B cell (primary cell): ENCODE data around the gene PLPPR2. TPM values are rescaled to one million over a fixed set of nuclear protein-coding genes. Genes with fewer than 3 reads are reported as not detected.
"Not testable (repeated sequence)": the region's sequence is repeated elsewhere in the genome, so short reads cannot be mapped to it uniquely, and the experiment has no call there.

Experiments
- ATAC-seq: fragments of 200-7000 bp; cut with Tn5 transposase; one replicate; pipeline ENCODE4 v1.10.0; 2021; ENCODE audit warnings: low read depth, mild to moderate bottlenecking, moderate number of reproducible peaks, moderate library complexity
- CTCF ChIA-PET: fragments of 350-600 bp; sonication (Branson Sonifier 250); formaldehyde crosslinking; loops from one replicate; lab custom pipeline; 2021; ENCODE audit warnings: antibody characterized with exemption, inconsistent platforms; lab: Charles Lee
- POLR2A ChIA-PET: fragments of 350-600 bp; sonication (Branson Sonifier 250); formaldehyde crosslinking; loops from one replicate; lab custom pipeline; 2021; ENCODE audit warnings: antibody characterized with exemption; lab: Charles Lee
- DNase-seq: peaks from one replicate; pipeline ENCODE4 v3.0.0; 2013
- H2AFZ ChIP-seq: 2 replicates; pipeline ENCODE4 v1.6.1; 2012; ENCODE audit warnings: mild to moderate bottlenecking, low read depth, low read length; ENCODE audit not compliant: insufficient read depth, poor library complexity, severe bottlenecking
- H3K27ac ChIP-seq, 2 donors: 1 replicate in 1 of 2; 2 replicates in 1 of 2; pipeline ENCODE4 v1.5.1; 2012 to 2013; ENCODE audit warnings: low read length in 2 of 2, mild to moderate bottlenecking in 2 of 2, moderate library complexity in 1 of 2
- H3K27me3 ChIP-seq, 4 experiments: fragments of 200-600 bp in 1 of 4; sonication (generic) in 1 of 4; replicated peaks in 1 of 4; 1 replicate in 2 of 4; 2 replicates in 2 of 4; pipeline versions ENCODE4 v1.6.1 to v1.7.0; 2013 to 2016; ENCODE audit warnings: low read length in 3 of 4, mild to moderate bottlenecking in 2 of 4, mixed read lengths in 1 of 4, moderate library complexity in 1 of 4; ENCODE audit not compliant: insufficient read depth in 4 of 4, control insufficient read depth in 3 of 4; ENCODE audit errors: control extremely low read depth in 1 of 4
- H3K36me3 ChIP-seq, 2 experiments: replicated peaks in 1 of 2; 1 replicate in 1 of 2; 2 replicates in 1 of 2; pipeline versions ENCODE4 v1.6.1 to v1.7.1; 2013; ENCODE audit warnings: low read length in 1 of 2; ENCODE audit not compliant: insufficient read depth in 2 of 2, control insufficient read depth in 1 of 2; ENCODE audit errors: control extremely low read depth in 1 of 2, extremely low read depth in 1 of 2
- H3K4me1 ChIP-seq, 2 donors: fragments of 200-600 bp in 1 of 2; sonication (generic) in 1 of 2; 1 replicate in 1 of 2; 2 replicates in 1 of 2; pipeline versions ENCODE4 v1.5.1 to v1.6.1; 2013 to 2017; ENCODE audit warnings: low read length in 2 of 2; ENCODE audit not compliant: control insufficient read depth in 2 of 2, insufficient read depth in 2 of 2
- H3K4me2 ChIP-seq: replicated peaks from 2 replicates; pipeline ENCODE3; 2012; ENCODE audit warnings: mild to moderate bottlenecking, low read depth, low read length; ENCODE audit not compliant: poor library complexity, severe bottlenecking
- H3K4me3 ChIP-seq, 5 experiments: fragments of 200-600 bp in 1 of 5; sonication (generic) in 1 of 5; 1 replicate in 3 of 5; 2 replicates in 2 of 5; pipeline versions ENCODE4 v1.5.1 to v1.7.0; 2011 to 2016; ENCODE audit warnings: low read length in 4 of 5, mild to moderate bottlenecking in 4 of 5, low read depth in 2 of 5, control low read depth in 1 of 5, moderate library complexity in 1 of 5; ENCODE audit not compliant: insufficient read depth in 1 of 5; ENCODE audit errors: control extremely low read depth in 1 of 5, extremely low read depth in 1 of 5
- H3K79me2 ChIP-seq: fragments of 200-600 bp; sonication (generic); one replicate; pipeline ENCODE4 v1.6.0; 2016; ENCODE audit warnings: low read length; ENCODE audit not compliant: control insufficient read depth, insufficient read depth
- H3K9ac ChIP-seq: fragments of 200-600 bp; sonication (generic); 2 replicates; pipeline ENCODE4 v1.6.1; 2017; ENCODE audit warnings: mild to moderate bottlenecking, low read length, moderate library complexity
- H3K9me3 ChIP-seq, 3 donors: one replicate each; pipeline versions ENCODE4 v1.6.1 to v1.7.1; 2013; ENCODE audit warnings: low read length in 2 of 3; ENCODE audit not compliant: control insufficient read depth in 2 of 3, insufficient read depth in 1 of 3; ENCODE audit errors: control extremely low read depth in 1 of 3
- H4K20me1 ChIP-seq: 2 replicates; pipeline ENCODE4 v1.6.0; 2012; ENCODE audit warnings: mild to moderate bottlenecking, low read length; ENCODE audit not compliant: insufficient read depth, control insufficient read depth, poor library complexity, severe bottlenecking
- H3K27ac Mint-ChIP-seq: one replicate; pipeline ENCODE4 v1.8.0; 2021; ENCODE audit warnings: mixed read lengths
- H3K27me3 Mint-ChIP-seq: one replicate; pipeline ENCODE4 v1.8.0; 2021; ENCODE audit warnings: mixed read lengths
- H3K4me1 Mint-ChIP-seq: one replicate; pipeline ENCODE4 v1.8.0; 2021; ENCODE audit warnings: mixed read lengths
- H3K4me3 Mint-ChIP-seq: one replicate; pipeline ENCODE4 v1.8.0; 2021; ENCODE audit warnings: mixed read lengths
- H3K9me3 Mint-ChIP-seq: one replicate; pipeline ENCODE4 v1.8.0; 2022; ENCODE audit warnings: mixed read lengths; ENCODE audit not compliant: insufficient read depth
- EZH2 ChIP-seq: IDR thresholded peaks from 2 replicates; pipeline ENCODE4 v1.6.1; 2012; ENCODE audit warnings: borderline replicate concordance, low read depth, mild to moderate bottlenecking, moderate library complexity, low read length; ENCODE audit not compliant: insufficient read depth, poor library complexity, severe bottlenecking
- WGBS: methylation state at CpG from one replicate; pipeline ENCODE4 v1.1.5; 2013; ENCODE audit warnings: missing lambda C conversion rate; ENCODE audit not compliant: insufficient coverage; 5-methylcytosine and 5-hydroxymethylcytosine counted together
- intact Hi-C: fragments of 100-400 bp; cut with micrococcal nuclease; formaldehyde crosslinking; loops from one replicate; pipeline ENCODE4 v1.10.0; 2022
- polyA plus RNA-seq: library from polyadenylated mRNA; depleted of rRNA; stranded (reverse); fragments of >200 nt; gene quantifications from 2 replicates; pipeline ENCODE4 v1.2.3, GENCODE V29; 2012
- total RNA-seq, 2 donors: library from RNA; stranded (reverse); fragments of 120-200 nt in 1 of 2; gene quantifications; 1 replicate in 1 of 2; 2 replicates in 1 of 2; pipeline versions ENCODE4 v1.2.3 to v1.2.4, GENCODE V29; 2013 to 2022

The PLPPR2 gene
- total and polyA plus RNA-seq, 2 donors (not counting 1 experiment from before 2014, with no cell fraction given), result 3.8 to 11.1 TPM

GRCh38 chr19:11306337-11306736, 48.9 kb upstream of the PLPPR2 start:
- intact Hi-C loops, result no loop called here
- H3K27me3 ChIP-seq, result peaks cover 0 to 2% (median 0%) of the 10 kb centered on the region in 4 experiments
- no peak overlapping the region for H2AFZ ChIP-seq
- peaks cover 0 to 5% (median 0%) of the 10 kb centered on the region in 3 donors for H3K9me3 ChIP-seq
- Mint-ChIP-seq H3K4me1 (no peaks in the 10 kb centered on the region), H3K9me3 (no peaks in the 10 kb centered on the region), H3K27me3 (peaks cover 12% of the 10 kb centered on the region), H3K4me3 (no peak overlapping the region), H3K27ac (no peak overlapping the region)
- CTCF ChIA-PET, result no interaction called here
- no peaks in the 10 kb centered on the region for H3K36me3 ChIP-seq
- H4K20me1 ChIP-seq, result no peaks in the 10 kb centered on the region
- H3K9ac ChIP-seq, result no peak overlapping the region
- no peaks in the 10 kb centered on the region for H3K79me2 ChIP-seq
- ATAC-seq, result no peak
- H3K27ac ChIP-seq, result no peak overlapping the region
- 76% methylated on average over 3 of the region's 9 CpGs for WGBS
- H3K4me3 ChIP-seq, result no peak overlapping the region
- POLR2A ChIA-PET, result no interaction called here
- TF ChIP-seq EZH2, result no peak
- no peak for DNase-seq
- H3K4me2 ChIP-seq, result no peak overlapping the region
- H3K4me1 ChIP-seq, result no peaks in the 10 kb centered on the region

GRCh38 chr19:11320278-11320995, 34.8 kb upstream of the PLPPR2 start:
- H2AFZ ChIP-seq, DNase-seq, H3K27me3 Mint-ChIP-seq, H4K20me1 ChIP-seq, H3K36me3 ChIP-seq, ATAC-seq, H3K9me3 Mint-ChIP-seq, H3K9me3 ChIP-seq, H3K27me3 ChIP-seq, H3K27ac Mint-ChIP-seq, H3K9ac ChIP-seq, H3K79me2 ChIP-seq, H3K27ac ChIP-seq, intact Hi-C loops: not testable (repeated sequence)
- Histone ChIP-seq H3K4me1 (peaks cover 31 to 51% of the 10 kb centered on the region in 2 donors), H3K4me2 (peak overlapping the region; percentile 42), H3K4me3 (peak overlapping the region in 1 of 5 experiments; percentile 55)
- Mint-ChIP-seq H3K4me1 (peaks cover 43% of the 10 kb centered on the region), H3K4me3 (peak overlapping the region; percentile 0)
- ChIA-PET CTCF (interaction anchor here (0.7 to 1.2 kb wide), 2 partner anchors 27 to 1558 kb away, joined by 3 read pairs; no protein-coding TSS in a partner anchor), POLR2A (interaction anchor here (0.5 to 0.7 kb wide), 2 partner anchors 39 to 238 kb away, joined by 3 to 4 read pairs; no protein-coding TSS in a partner anchor)
- WGBS, result 18% methylated on average over 7 of the region's 9 CpGs
